ENCODE data around the gene HMGB2. TPM values are rescaled to one million over a fixed set of nuclear protein-coding genes. Genes with fewer than 3 reads are reported as not detected.
A peak's percentile ranks its signal among the peaks of the same experiment; 100 is the strongest.

The HMGB2 gene
- total RNA-seq, 1 experiment from 2014 or later = 183 TPM

DNA sequence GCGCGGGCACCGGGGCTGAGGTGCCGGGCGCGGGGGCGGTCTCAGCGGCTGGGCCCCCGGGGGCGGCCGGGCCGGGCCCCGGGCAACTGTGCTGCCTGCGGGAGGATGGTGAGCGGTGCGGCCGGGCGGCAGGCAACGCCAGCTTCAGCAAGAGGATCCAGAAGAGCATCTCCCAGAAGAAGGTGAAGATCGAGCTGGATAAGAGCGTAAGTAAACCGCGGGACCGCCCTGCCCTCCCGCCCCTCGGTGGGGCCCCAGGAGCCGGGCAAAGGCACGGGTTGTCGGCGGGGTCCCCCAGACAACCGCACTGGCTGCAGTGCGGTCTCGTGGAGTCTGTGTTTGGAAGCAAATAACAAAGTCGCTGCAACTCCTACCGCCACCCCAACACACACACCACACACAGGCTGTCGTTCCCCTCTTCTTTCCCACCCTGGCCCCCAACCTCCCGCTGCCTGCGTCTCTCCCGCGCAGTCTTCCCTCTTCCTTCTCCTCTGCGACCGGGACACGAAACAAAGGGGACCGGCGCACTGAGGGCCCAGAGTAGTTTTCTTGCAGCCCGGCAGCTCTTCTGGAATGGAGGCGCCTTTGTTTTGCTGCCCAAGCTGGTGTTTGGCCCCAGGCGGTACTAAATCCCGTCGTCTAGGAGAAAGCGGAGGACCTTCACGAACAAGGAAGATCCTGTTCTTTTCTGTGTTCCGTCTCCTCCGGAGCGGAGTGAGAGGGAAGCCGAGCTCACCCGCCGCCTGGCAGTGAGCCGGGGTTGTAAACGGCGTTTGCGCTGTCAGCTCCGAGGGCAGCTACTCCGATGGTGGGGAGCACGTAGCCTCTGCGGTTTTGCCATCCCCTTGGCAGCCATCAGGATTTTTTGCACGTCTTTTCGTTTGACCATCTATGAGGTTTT, 37.4 kb upstream of the HMGB2 start:
- POLR2A ChIA-PET = interaction anchor here (1.2 to 3.1 kb wide), 2 partner anchors 34 to 37 kb away, joined by 4 to 19 read pairs; partner anchors contain the start of gene HMGB2
- in situ Hi-C loops (cut with HindIII; ENCODE audit: low pct_unique_long_range_greater_than_20kb, low sequenced_read_pairs) (no loop called here), intact Hi-C loops (cut with micrococcal nuclease; ENCODE audit: unreplicated experiment) (loop anchor here (5.0 kb wide), 1 partner anchor 46 kb away; no protein-coding TSS in a partner anchor)
- Histone ChIP-seq H3K36me3 (ENCODE audit: control insufficient read depth, insufficient read depth, low read length) (peaks cover 10% of the 10 kb centered on the region), H3K9me3 (ENCODE audit: control insufficient read depth, insufficient read depth, low read depth, low read length) (no peaks in the 10 kb centered on the region), H3K4me3 (ENCODE audit: low read depth in 2 of 2, low read length in 2 of 2) (peak overlapping the region; percentile 77 to 99), H3K27ac (ENCODE audit: low read length) (peak overlapping the region; percentile 82), H3K4me1 (ENCODE audit: control insufficient read depth, insufficient read depth, low read length) (no peaks in the 10 kb centered on the region), H3K27me3 (ENCODE audit: control insufficient read depth, insufficient read depth, low read length) (no peaks in the 10 kb centered on the region)
- CTCF ChIA-PET = interaction anchor here (0.6 kb wide), 1 partner anchor 25 kb away, joined by 3 read pairs; no protein-coding TSS in a partner anchor
- ATAC-seq (peak; percentile 34), DNase-seq (ENCODE audit: low read depth, low spot score) (no peak)
- TF ChIP-seq TCF7L2 (IDR thresholded peaks at IDR 0.05; ENCODE audit: low read depth, low read length) = no peak
- no peak for TF ChIP-seq POLR2AphosphoS5 (IDR thresholded peaks at IDR 0.05; ENCODE audit: low read depth, low read length)
- no TSS peak for BruUV-seq (replicated peaks)

DNA sequence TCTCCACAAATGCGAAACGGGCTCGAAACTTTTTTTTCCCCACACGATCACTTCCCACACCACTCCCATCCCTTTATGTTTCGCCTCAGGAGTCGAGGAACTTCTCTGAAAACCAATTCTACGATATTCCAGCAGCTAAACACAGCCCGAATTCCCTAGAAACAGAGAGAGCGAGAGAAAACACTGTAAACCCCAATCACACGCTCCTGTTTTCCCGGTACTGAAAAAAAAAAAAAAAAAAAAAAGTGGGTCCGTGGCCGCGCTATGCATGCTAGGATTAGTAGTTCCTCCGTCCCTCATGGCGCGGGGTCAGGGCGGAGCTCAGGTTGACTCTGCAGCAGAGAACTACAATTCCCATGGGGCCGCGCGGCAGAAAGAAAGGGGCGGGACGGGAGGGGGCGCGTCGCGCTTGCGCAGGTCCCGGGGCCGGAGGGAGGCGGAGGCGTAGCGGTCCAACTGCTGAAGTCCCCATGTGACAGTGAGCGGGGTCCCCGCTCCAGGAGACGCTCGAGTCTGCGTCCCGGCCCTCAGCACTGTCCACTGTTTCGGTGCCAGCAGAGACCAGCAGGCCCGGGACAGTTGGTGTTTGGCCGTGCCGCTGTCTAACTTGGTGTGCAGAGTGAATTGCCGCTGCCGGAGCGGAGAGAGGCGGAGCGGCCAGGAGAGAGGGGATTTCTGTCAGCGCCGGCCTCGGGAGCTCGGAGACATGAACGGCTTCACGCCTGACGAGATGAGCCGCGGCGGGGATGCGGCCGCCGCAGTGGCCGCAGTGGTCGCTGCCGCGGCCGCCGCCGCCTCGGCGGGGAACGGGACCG, 36.5 kb upstream of the HMGB2 start, which contains the start of gene SAP30:
SAP30 (plus strand) TSS at position 478 of the 815 bp plus-strand sequence; CDS start at position 707, 229 bp downstream.
- in situ Hi-C loops (cut with HindIII; ENCODE audit: low pct_unique_long_range_greater_than_20kb, low sequenced_read_pairs) (no loop called here), intact Hi-C loops (cut with micrococcal nuclease; ENCODE audit: unreplicated experiment) (loop anchor here (5.0 kb wide), 1 partner anchor 47 kb away; no protein-coding TSS in a partner anchor)
- Histone ChIP-seq H3K4me3 (ENCODE audit: low read depth in 2 of 2, low read length in 2 of 2) (peak within 1 kb of the TSS; percentile 77 to 99), H3K9me3 (ENCODE audit: control insufficient read depth, insufficient read depth, low read depth, low read length) (no peaks in the 10 kb centered on the region), H3K36me3 (ENCODE audit: control insufficient read depth, insufficient read depth, low read length) (peaks cover 8% of the 10 kb centered on the region), H3K4me1 (ENCODE audit: control insufficient read depth, insufficient read depth, low read length) (no peaks in the 10 kb centered on the region), H3K27me3 (ENCODE audit: control insufficient read depth, insufficient read depth, low read length) (no peaks in the 10 kb centered on the region), H3K27ac (ENCODE audit: low read length) (peak within 1 kb of the TSS; percentile 93)
- ATAC-seq = peak; percentile 92
- DNase-seq (ENCODE audit: low read depth, low spot score) = peak; percentile 80
- POLR2A ChIA-PET = interaction anchor here (0.6 to 3.1 kb wide), 6 partner anchors 10 to 791 kb away, joined by 3 to 19 read pairs (median 4); partner anchors contain the start of gene HMGB2
- CTCF ChIA-PET = interaction anchor here (0.6 to 1.2 kb wide), 4 partner anchors 24 to 906 kb away, joined by 3 to 8 read pairs (median 4); no protein-coding TSS in a partner anchor
- TF ChIP-seq, protein P1, sequence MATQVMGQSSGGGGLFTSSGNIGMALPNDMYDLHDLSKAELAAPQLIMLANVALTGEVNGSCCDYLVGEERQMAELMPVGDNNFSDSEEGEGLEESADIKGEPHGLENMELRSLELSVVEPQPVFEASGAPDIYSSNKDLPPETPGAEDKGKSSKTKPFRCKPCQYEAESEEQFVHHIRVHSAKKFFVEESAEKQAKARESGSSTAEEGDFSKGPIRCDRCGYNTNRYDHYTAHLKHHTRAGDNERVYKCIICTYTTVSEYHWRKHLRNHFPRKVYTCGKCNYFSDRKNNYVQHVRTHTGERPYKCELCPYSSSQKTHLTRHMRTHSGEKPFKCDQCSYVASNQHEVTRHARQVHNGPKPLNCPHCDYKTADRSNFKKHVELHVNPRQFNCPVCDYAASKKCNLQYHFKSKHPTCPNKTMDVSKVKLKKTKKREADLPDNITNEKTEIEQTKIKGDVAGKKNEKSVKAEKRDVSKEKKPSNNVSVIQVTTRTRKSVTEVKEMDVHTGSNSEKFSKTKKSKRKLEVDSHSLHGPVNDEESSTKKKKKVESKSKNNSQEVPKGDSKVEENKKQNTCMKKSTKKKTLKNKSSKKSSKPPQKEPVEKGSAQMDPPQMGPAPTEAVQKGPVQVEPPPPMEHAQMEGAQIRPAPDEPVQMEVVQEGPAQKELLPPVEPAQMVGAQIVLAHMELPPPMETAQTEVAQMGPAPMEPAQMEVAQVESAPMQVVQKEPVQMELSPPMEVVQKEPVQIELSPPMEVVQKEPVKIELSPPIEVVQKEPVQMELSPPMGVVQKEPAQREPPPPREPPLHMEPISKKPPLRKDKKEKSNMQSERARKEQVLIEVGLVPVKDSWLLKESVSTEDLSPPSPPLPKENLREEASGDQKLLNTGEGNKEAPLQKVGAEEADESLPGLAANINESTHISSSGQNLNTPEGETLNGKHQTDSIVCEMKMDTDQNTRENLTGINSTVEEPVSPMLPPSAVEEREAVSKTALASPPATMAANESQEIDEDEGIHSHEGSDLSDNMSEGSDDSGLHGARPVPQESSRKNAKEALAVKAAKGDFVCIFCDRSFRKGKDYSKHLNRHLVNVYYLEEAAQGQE (IDR thresholded peaks at IDR 0.05; ENCODE audit: insufficient read depth in 1 of 2, low read depth in 2 of 2, low read length in 1 of 2) = peak; percentile 68 to 74; a peak in 3 of 4 replicates
- TF ChIP-seq TCF7L2 (IDR thresholded peaks at IDR 0.05; ENCODE audit: low read depth, low read length) = no peak
- peak; percentile 42; the same call in 1 of the 2 replicates for TF ChIP-seq POLR2AphosphoS5 (IDR thresholded peaks at IDR 0.05; ENCODE audit: low read depth, low read length)
- TF ChIP-seq SIN3A (IDR thresholded peaks at IDR 0.05; ENCODE audit: borderline replicate concordance, insufficient read depth, low read depth, low read length) = peak; percentile 85
- TF ChIP-seq, protein P2, sequence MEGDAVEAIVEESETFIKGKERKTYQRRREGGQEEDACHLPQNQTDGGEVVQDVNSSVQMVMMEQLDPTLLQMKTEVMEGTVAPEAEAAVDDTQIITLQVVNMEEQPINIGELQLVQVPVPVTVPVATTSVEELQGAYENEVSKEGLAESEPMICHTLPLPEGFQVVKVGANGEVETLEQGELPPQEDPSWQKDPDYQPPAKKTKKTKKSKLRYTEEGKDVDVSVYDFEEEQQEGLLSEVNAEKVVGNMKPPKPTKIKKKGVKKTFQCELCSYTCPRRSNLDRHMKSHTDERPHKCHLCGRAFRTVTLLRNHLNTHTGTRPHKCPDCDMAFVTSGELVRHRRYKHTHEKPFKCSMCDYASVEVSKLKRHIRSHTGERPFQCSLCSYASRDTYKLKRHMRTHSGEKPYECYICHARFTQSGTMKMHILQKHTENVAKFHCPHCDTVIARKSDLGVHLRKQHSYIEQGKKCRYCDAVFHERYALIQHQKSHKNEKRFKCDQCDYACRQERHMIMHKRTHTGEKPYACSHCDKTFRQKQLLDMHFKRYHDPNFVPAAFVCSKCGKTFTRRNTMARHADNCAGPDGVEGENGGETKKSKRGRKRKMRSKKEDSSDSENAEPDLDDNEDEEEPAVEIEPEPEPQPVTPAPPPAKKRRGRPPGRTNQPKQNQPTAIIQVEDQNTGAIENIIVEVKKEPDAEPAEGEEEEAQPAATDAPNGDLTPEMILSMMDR (IDR thresholded peaks at IDR 0.05) = no peak
- no TSS peak for BruUV-seq (replicated peaks)

All from Panc1 (cell line).